T-helper 1 cell treated with Interleukin-12 subunit alpha and Interleukin-12 subunit beta and Interleukin-4 antibody, amounts not matched to agents 30 μg/mL and 1 μg/mL, for 36 hours (primary cell): ENCODE data around the gene STXBP2.
A peak's percentile ranks its signal among the peaks of the same experiment; 100 is the strongest.

ENCODE experiments used
- H3K27ac Mint-ChIP-seq: one replicate; pipeline ENCODE4 v1.8.0; 2021; ENCODE audit warnings: mild to moderate bottlenecking, mixed read lengths
- H3K27me3 Mint-ChIP-seq: one replicate; pipeline ENCODE4 v1.8.0; 2021; ENCODE audit warnings: low read depth, mixed read lengths
- H3K36me3 Mint-ChIP-seq: one replicate; pipeline ENCODE4 v1.8.0; 2021; ENCODE audit warnings: low read depth, mixed read lengths
- H3K4me1 Mint-ChIP-seq: one replicate; pipeline ENCODE4 v1.8.0; 2021; ENCODE audit warnings: low read depth, mixed read lengths
- H3K4me3 Mint-ChIP-seq: one replicate; pipeline ENCODE4 v1.8.0; 2021; ENCODE audit warnings: mild to moderate bottlenecking, moderate library complexity, mixed read lengths
- H3K9me3 Mint-ChIP-seq: one replicate; pipeline ENCODE4 v1.8.0; 2021; ENCODE audit warnings: mixed read lengths

The STXBP2 gene

GRCh38 chr19:7620442-7621412, 16.2 kb upstream of the STXBP2 start:
- Mint-ChIP-seq H3K4me1 (no peaks in the 10 kb centered on the region), H3K27me3 (no peaks in the 10 kb centered on the region), H3K9me3 (no peaks in the 10 kb centered on the region), H3K4me3 (no peak overlapping the region), H3K27ac (no peak overlapping the region), H3K36me3 (peaks cover 15% of the 10 kb centered on the region)

- no peaks in the 10 kb centered on the region for H3K9me3 Mint-ChIP-seq
- H3K27me3 Mint-ChIP-seq: no peaks in the 10 kb centered on the region
- no peak overlapping the region for H3K4me3 Mint-ChIP-seq
- no peak overlapping the region for H3K27ac Mint-ChIP-seq
- peaks cover 17% of the 10 kb centered on the region for H3K36me3 Mint-ChIP-seq
- peaks cover 3% of the 10 kb centered on the region for H3K4me1 Mint-ChIP-seq
Measured at GRCh38 chr19:7622933-7623685, 13.8 kb upstream of the STXBP2 start.

- Mint-ChIP-seq H3K4me3 (no peak overlapping the region), H3K4me1 (peaks cover 11% of the 10 kb centered on the region), H3K36me3 (peaks cover 17% of the 10 kb centered on the region), H3K27me3 (no peaks in the 10 kb centered on the region), H3K27ac (no peak overlapping the region), H3K9me3 (no peaks in the 10 kb centered on the region)
Measured at GRCh38 chr19:7623725-7624603, 12.9 kb upstream of the STXBP2 start.

- Mint-ChIP-seq H3K36me3 (peaks cover 25% of the 10 kb centered on the region), H3K27me3 (no peaks in the 10 kb centered on the region), H3K27ac (no peak overlapping the region), H3K4me3 (no peak overlapping the region), H3K9me3 (no peaks in the 10 kb centered on the region), H3K4me1 (peaks cover 19% of the 10 kb centered on the region)
Measured at GRCh38 chr19:7624810-7625209, 12.1 kb upstream of the STXBP2 start.

- no peaks in the 10 kb centered on the region for H3K9me3 Mint-ChIP-seq
- no peak overlapping the region for H3K4me3 Mint-ChIP-seq
- peaks cover 25% of the 10 kb centered on the region for H3K36me3 Mint-ChIP-seq
- no peaks in the 10 kb centered on the region for H3K27me3 Mint-ChIP-seq
- H3K4me1 Mint-ChIP-seq: peaks cover 28% of the 10 kb centered on the region
- no peak overlapping the region for H3K27ac Mint-ChIP-seq
Measured at GRCh38 chr19:7625763-7626372, 11.0 kb upstream of the STXBP2 start.

- H3K4me1 Mint-ChIP-seq: peaks cover 31% of the 10 kb centered on the region
- peaks cover 20% of the 10 kb centered on the region for H3K36me3 Mint-ChIP-seq
- no peak overlapping the region for H3K4me3 Mint-ChIP-seq
- no peaks in the 10 kb centered on the region for H3K27me3 Mint-ChIP-seq
- no peaks in the 10 kb centered on the region for H3K9me3 Mint-ChIP-seq
- H3K27ac Mint-ChIP-seq: no peak overlapping the region
Measured at GRCh38 chr19:7627166-7627565, 9.7 kb upstream of the STXBP2 start.

GRCh38 chr19:7628589-7629311, 8.2 kb upstream of the STXBP2 start:
- H3K9me3 Mint-ChIP-seq: no peaks in the 10 kb centered on the region
- peaks cover 15% of the 10 kb centered on the region for H3K36me3 Mint-ChIP-seq
- H3K27ac Mint-ChIP-seq: peak overlapping the region; percentile 100
- peak overlapping the region; percentile 99 for H3K4me3 Mint-ChIP-seq
- H3K27me3 Mint-ChIP-seq: no peaks in the 10 kb centered on the region
- H3K4me1 Mint-ChIP-seq: peaks cover 31% of the 10 kb centered on the region

- Mint-ChIP-seq H3K27me3 (no peaks in the 10 kb centered on the region), H3K4me1 (peaks cover 31% of the 10 kb centered on the region), H3K36me3 (peaks cover 13% of the 10 kb centered on the region), H3K9me3 (no peaks in the 10 kb centered on the region), H3K27ac (peak within 1 kb of the TSS; percentile 100), H3K4me3 (peak within 1 kb of the TSS; percentile 99)
Measured at GRCh38 chr19:7629347-7630054, 7.4 kb upstream of the STXBP2 start, which contains the start of the genes PET100 and XAB2. Gene PET100, plus strand, starts transcription at chr19:7629793. Its CDS starts 41 bp downstream, at chr19:7629834. Gene XAB2, minus strand, starts transcription at chr19:7629545. Its CDS starts 18 bp downstream, at chr19:7629527.

- H3K9me3 Mint-ChIP-seq: no peaks in the 10 kb centered on the region
- no peaks in the 10 kb centered on the region for H3K27me3 Mint-ChIP-seq
- no peak overlapping the region for H3K27ac Mint-ChIP-seq
- no peak overlapping the region for H3K4me3 Mint-ChIP-seq
- H3K4me1 Mint-ChIP-seq: peaks cover 36% of the 10 kb centered on the region
- H3K36me3 Mint-ChIP-seq: peaks cover 11% of the 10 kb centered on the region
Measured at GRCh38 chr19:7631577-7631976, 5.3 kb upstream of the STXBP2 start.

- Mint-ChIP-seq H3K4me3 (no peak overlapping the region), H3K4me1 (peaks cover 36% of the 10 kb centered on the region), H3K9me3 (no peaks in the 10 kb centered on the region), H3K27ac (no peak overlapping the region), H3K36me3 (peaks cover 9% of the 10 kb centered on the region), H3K27me3 (no peaks in the 10 kb centered on the region)
Measured at GRCh38 chr19:7632340-7633203, 4.3 kb upstream of the STXBP2 start.

- H3K4me1 Mint-ChIP-seq: peaks cover 29% of the 10 kb centered on the region
- no peak within 1 kb of the TSS for H3K4me3 Mint-ChIP-seq
- H3K9me3 Mint-ChIP-seq: no peaks in the 10 kb centered on the region
- no peak within 1 kb of the TSS for H3K27ac Mint-ChIP-seq
- peaks cover 9% of the 10 kb centered on the region for H3K36me3 Mint-ChIP-seq
- H3K27me3 Mint-ChIP-seq: no peaks in the 10 kb centered on the region
Measured at GRCh38 chr19:7633698-7634097, 3.2 kb upstream of the STXBP2 start, which contains the start of gene PCP2. Gene PCP2, minus strand, starts transcription at chr19:7633719. Its CDS starts 262 bp downstream, at chr19:7633457.

GRCh38 chr19:7635670-7636069, 1.2 kb upstream of the STXBP2 start:
- peak overlapping the region; percentile 81 for H3K4me3 Mint-ChIP-seq
- peak overlapping the region; percentile 62 for H3K27ac Mint-ChIP-seq
- H3K36me3 Mint-ChIP-seq: peaks cover 11% of the 10 kb centered on the region
- no peaks in the 10 kb centered on the region for H3K9me3 Mint-ChIP-seq
- no peaks in the 10 kb centered on the region for H3K27me3 Mint-ChIP-seq
- peaks cover 23% of the 10 kb centered on the region for H3K4me1 Mint-ChIP-seq
